NCI-H345 treated with DMSO at 0.1 percent for 48 hours (cell line): ENCODE measurements around the gene POLR2L.

ENCODE experiments used
- DNase-seq: peaks from one replicate; lab custom pipeline; 2025; ENCODE audit not compliant: unreplicated experiment; lab: John Stamatoyannopoulos, UW

The POLR2L gene

DNA sequence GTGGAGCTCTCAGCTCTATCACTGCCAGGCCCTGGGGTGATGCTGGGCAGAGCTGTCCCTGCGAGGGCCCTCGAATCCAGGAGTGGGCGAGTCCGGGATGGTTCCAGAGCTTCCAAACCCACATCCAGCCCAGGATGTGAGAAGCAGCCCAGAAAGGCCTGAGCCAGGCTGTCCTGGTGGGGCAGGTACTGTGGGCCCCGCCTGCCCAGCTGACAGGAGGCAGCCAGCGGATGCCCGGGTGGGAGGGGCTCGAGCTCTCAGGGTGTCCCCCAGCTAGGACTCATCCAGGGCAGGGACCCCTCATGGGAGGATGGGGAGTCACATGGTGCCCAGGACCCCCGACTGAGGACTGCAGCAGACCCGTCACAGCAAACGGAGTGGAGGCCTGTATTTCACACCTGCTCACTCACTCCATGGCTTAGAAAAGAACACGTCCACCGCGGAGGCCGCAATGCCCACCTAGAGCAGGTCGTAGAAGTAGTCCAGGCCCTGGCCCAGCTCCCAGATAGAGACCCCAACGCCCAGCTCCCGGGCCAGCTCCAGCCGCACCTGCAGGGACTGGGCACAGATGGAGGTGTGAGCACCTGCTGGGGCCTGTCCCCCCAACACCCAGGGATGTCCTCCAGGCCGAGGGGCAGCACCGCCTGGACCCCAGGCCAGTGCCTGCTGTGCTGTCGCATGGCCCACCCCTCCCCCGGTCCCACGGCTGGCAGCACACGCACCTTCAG is 27.2 kb upstream of the POLR2L start:
- no peak for DNase-seq

- no peak for DNase-seq
Measured at GRCh38 chr11:868802-869201, 26.5 kb upstream of the POLR2L start.

GRCh38 chr11:868394-868793 is 26.1 kb upstream of the POLR2L start:
- DNase-seq, result no peak

DNA sequence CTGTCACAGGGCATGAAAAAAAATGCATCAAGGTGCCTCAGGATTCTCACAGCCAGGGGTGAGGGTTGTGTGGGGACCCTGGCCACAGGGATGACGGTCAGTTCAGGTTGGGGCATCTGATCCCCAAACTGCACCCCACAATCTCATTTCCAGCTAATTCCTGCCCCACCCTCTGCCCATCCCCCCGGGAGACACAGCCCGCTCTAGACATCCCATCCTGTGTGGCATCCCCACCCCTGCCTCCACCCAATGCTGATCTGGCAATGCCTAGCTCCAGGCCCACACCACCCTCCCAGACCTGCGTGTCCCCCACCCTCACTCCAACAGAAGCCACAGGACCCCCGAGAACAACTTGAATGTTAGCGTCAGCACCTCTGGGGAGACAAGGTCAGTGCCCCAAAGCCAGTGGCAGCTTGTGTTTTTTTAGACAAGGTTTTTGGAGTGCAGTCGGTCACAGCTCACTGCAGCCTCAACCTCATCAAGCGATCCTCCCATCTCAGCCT is 25.6 kb upstream of the POLR2L start:
- DNase-seq, result no peak

DNA sequence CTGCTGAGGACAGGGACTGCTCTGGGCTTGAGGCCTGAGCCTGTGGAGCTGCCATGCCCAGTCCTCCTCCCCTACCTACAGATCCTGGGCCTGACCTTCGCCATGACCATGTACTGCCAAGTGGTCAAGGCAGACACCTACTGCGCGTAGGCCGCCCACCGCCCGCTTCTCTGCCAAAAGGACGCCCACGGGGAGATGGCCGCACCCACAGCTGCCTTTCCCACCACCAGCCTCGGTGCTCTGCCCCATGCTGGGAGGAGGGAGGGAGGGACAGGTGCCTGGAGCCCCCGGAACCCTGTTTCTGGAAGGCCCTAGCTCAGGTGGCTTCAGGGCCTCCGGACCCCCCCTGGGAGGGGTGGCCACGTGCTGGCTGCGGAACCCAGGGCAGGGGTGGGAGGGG is 24.2 kb upstream of the POLR2L start:
- no peak for DNase-seq

DNA sequence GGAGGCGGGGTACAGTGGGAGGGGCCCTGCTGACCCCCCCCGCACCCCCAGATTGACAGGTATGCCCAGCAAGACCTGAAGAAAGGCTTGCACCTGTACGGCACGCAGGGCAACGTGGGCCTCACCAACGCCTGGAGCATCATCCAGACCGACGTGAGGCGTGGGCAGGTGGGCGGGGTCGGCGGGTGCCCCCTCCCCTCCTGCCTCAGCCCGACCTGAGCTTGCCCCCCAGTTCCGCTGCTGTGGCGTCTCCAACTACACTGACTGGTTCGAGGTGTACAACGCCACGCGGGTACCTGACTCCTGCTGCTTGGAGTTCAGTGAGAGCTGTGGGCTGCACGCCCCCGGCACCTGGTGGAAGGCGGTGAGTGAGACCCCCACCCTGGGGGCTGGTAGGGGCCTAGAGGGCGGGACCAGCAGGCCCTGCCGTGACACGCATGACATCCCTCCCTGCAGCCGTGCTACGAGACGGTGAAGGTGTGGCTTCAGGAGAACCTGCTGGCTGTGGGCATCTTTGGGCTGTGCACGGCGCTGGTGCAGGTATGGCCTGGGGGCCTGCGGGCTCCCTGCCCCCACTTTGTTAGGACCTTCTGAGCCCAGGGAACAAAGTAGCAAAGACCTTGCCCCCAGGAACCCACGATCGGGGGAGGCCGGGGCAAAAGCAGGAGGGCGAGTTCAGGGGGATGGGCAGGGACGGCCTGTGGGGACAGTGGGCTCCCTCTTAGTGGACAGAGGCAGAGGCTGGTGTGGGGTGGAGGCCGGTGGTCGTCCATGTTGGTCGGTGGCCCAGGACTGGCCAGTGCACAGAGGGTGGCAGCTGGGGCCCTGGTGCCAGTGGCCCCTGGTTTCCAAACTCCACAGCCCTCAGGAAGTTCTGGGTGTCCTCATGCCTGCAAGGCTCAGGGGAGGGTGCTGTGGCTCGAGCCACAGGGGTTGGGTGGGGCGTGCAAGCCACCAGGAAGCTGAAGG is 23.4 kb upstream of the POLR2L start:
- no peak for DNase-seq

DNA sequence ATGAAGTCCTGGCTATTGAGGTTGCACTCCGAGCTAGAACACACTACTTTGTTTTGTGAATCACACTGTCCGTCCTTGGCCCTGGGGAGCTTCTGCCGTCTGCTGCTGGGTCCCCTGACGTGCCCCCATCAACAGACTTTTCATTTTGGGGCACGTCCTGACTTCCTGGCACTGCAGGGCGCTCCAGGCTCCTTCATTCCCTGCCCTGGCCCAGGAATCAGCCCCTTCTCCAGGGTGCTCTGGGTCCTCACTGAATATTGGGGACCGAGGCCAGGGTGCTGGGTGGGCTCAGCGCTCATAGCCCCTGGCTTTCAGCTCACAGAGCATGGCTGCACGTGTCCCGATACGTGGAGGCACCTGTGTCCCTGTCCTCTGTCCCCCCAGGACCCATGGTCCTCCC is 22.6 kb upstream of the POLR2L start:
- DNase-seq, result no peak

GRCh38 chr11:863910-864827 is 21.8 kb upstream of the POLR2L start:
- DNase-seq, result no peak

- DNase-seq, result no peak
Measured at GRCh38 chr11:863023-863909, 20.9 kb upstream of the POLR2L start.

DNA sequence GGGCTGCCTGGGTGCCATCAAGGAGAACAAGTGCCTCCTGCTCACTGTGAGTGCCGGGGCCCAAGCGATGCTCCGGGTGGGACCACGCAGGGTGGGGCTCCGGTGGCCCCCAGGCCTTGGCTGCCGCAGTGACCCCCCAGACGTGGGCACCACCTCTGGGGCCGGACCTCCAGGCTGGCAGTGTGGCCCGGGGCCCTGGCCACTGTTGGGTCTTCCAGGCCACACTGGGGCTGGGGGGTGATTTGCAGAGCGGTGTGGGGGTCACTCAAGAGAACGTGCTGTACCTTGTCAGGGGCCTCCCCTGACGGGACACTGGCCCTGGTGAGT is 20.3 kb upstream of the POLR2L start:
- no peak for DNase-seq

- DNase-seq, result no peak
Measured at GRCh38 chr11:862081-862661, 19.8 kb upstream of the POLR2L start.

DNA sequence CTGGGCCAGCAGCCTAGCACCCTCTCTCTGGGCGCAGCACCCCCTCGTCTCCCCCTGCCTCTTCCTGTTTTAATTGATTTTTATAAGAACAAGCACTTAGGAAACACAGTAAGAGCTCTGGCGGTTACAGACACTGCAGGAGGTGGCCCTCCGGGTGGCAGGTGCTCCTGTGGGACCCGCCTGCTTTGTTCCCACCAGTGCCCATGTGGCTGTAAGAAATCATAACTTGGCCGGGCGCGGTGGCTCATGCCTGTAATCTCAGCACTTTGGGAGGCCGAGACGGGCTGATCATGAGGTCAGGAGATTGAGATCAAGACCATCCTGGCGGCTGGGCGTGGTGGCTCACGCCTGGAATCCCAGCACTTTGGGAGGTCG is 18.8 kb upstream of the POLR2L start:
- DNase-seq, result peak; percentile 48

- no peak for DNase-seq
Measured at GRCh38 chr11:860234-861104, 18.1 kb upstream of the POLR2L start.

DNA sequence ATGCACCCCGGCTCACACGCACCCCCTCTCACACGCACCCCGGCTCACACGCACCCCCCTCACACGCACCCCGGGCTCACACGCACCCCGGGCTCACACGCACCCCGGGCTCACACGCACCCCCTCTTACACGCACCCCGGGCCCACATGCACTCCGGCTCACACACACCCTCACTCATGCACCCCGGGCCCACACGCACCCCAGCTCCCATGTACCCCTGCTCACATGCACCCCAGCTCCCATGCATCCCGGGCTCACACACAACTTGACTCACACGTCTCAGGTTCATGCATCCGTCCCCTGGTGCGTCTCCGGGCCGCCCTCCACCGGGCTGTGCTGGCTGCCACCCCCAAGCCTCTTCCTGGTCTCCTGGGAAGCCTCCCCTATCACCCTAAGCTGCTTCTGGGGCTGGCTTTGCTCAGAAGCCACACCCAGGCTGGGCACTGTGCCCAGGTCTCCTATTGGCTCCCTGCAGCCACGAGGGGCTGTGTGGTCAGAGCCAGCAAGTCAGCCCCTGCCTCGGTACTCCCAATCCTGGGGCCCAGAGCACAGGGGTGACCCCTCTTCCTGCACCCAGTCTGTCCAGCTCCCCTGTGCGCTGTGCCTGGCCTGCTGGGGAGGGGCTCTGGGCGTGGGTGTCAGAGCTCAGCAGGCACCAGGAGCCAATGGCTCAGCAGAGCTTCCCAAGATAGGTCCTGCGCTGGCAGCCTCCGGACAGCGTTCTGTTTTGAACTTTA is 17.2 kb upstream of the POLR2L start:
- peak; percentile 83 for DNase-seq

GRCh38 chr11:858762-859339 is 16.5 kb upstream of the POLR2L start:
- DNase-seq, result no peak

GRCh38 chr11:858053-858761 is 15.9 kb upstream of the POLR2L start:
- DNase-seq, result no peak

DNA sequence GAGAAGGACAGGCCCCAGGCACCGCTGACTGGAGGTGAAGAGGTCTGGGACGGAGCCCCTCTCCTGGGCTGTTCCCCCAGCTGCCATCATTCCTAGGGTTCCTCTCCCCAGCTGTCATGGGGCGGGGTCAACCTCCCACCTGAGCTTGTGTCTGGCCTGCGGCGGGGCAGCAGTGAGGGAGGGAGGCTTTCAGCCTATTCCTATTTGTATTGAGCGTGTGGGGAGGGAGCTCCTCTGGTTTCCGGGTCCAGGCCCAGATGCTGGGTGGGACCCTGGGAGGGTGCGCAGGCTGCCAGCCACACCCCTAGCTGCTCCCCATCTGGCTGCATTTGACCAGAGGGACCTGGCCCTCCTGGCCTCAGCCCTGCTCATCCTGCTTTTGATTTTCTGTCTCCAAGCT is 14.1 kb upstream of the POLR2L start:
- no peak for DNase-seq
